GM21619 (cell line): ENCODE data around the gene PBX1.

Experiments
- ATAC-seq: cut with Tn5 transposase; IDR thresholded peaks from one replicate; pipeline ENCODE4 v1.9.1; 2021; ENCODE audit not compliant: unreplicated experiment

PBX1 gene

GRCh38 chr1:164693564-164694359, 134.8 kb downstream of the PBX1 start:
- no peak for ATAC-seq

- ATAC-seq = no peak
Observed at GRCh38 chr1:164694505-164694904, 135.5 kb downstream of the PBX1 start.

- no peak for ATAC-seq
Observed at GRCh38 chr1:164695956-164696665, 137.1 kb downstream of the PBX1 start.

- ATAC-seq = no peak
Observed at GRCh38 chr1:164699815-164700491, 141.0 kb downstream of the PBX1 start.

- no peak for ATAC-seq
Observed at GRCh38 chr1:164700683-164701082, 141.7 kb downstream of the PBX1 start.

GRCh38 chr1:164701189-164701761, 142.3 kb downstream of the PBX1 start:
- ATAC-seq = no peak

GRCh38 chr1:164702216-164702615, 143.2 kb downstream of the PBX1 start:
- no peak for ATAC-seq

- ATAC-seq = no peak
Observed at GRCh38 chr1:164702664-164703063, 143.7 kb downstream of the PBX1 start.

- ATAC-seq = no peak
Observed at GRCh38 chr1:164703463-164703862, 144.5 kb downstream of the PBX1 start.

GRCh38 chr1:164703960-164704411, 145.0 kb downstream of the PBX1 start:
- no peak for ATAC-seq

- no peak for ATAC-seq
Observed at GRCh38 chr1:164704954-164705353, 146.0 kb downstream of the PBX1 start.

- no peak for ATAC-seq
Observed at GRCh38 chr1:164706606-164706987, 147.6 kb downstream of the PBX1 start.

- no peak for ATAC-seq
Observed at GRCh38 chr1:164707868-164708331, 148.9 kb downstream of the PBX1 start.

- no peak for ATAC-seq
Observed at GRCh38 chr1:164708596-164708995, 149.6 kb downstream of the PBX1 start.

- ATAC-seq = no peak
Observed at GRCh38 chr1:164709126-164709525, 150.1 kb downstream of the PBX1 start.

- no peak for ATAC-seq
Observed at GRCh38 chr1:164709541-164710278, 150.7 kb downstream of the PBX1 start.

- ATAC-seq = no peak
Observed at GRCh38 chr1:164712131-164713036, 153.4 kb downstream of the PBX1 start.

GRCh38 chr1:164713456-164714207, 154.6 kb downstream of the PBX1 start:
- ATAC-seq = no peak
